A673 (cell line): Measurements from ENCODE around the gene SLC16A12.

Source experiments
- EZH2 ChIP-seq: fragments of 200-600 bp; sonication (generic); IDR thresholded peaks from 2 replicates; pipeline ENCODE4 v1.6.1; 2017; ENCODE audit warnings: borderline replicate concordance, low read depth, mild to moderate bottlenecking, mixed read lengths, antibody characterized with exemption, low read length; ENCODE audit not compliant: poor library complexity, severe bottlenecking
- TF ChIP-seq, protein P1 (sequence below): fragments of 300-800, 200-600 bp; sonication (generic); conservative IDR thresholded peaks from 2 replicates; pipeline ENCODE4 v1.5.1; 2017; ENCODE audit warnings: low read depth, mild to moderate bottlenecking, antibody characterized with exemption, low read length, moderate library complexity, mixed read lengths

DNA sequence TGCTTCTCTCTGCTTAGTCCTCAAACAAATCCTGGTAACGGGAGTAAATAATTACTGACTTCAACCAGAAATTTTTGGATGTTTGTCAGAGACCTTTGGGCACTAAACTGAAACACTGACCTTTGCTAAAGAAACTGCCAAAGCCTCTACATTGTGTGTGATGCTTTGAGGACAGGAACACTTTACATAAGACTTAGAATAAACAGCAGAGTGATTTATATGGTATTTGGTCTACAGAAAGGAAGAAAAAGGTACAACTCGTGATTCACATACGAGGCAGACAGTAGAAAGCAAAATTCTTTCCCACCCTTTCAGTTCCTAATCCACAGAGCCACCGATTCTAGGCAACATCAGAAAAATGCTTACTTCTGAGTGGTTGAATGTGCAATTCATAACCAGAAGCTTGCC, 59.8 kb downstream of the SLC16A12 start:
- TF ChIP-seq, protein P1, sequence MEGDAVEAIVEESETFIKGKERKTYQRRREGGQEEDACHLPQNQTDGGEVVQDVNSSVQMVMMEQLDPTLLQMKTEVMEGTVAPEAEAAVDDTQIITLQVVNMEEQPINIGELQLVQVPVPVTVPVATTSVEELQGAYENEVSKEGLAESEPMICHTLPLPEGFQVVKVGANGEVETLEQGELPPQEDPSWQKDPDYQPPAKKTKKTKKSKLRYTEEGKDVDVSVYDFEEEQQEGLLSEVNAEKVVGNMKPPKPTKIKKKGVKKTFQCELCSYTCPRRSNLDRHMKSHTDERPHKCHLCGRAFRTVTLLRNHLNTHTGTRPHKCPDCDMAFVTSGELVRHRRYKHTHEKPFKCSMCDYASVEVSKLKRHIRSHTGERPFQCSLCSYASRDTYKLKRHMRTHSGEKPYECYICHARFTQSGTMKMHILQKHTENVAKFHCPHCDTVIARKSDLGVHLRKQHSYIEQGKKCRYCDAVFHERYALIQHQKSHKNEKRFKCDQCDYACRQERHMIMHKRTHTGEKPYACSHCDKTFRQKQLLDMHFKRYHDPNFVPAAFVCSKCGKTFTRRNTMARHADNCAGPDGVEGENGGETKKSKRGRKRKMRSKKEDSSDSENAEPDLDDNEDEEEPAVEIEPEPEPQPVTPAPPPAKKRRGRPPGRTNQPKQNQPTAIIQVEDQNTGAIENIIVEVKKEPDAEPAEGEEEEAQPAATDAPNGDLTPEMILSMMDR = no peak
- no peak for TF ChIP-seq EZH2
